Stimulated activated CD4-positive, alpha-beta T cell treated with anti-CD3 and anti-CD28 coated beads, Interleukin-12 subunit alpha, Interleukin-12 subunit beta, amount 100 ng/mL, for 4 hours (primary cell): ENCODE data around the gene TCF4.
"Not testable (repeated sequence)": the region's sequence is repeated elsewhere in the genome, so short reads cannot be mapped to it uniquely, and the experiment has no call there.

Experiments
- DNase-seq: peaks from one replicate; pipeline ENCODE4 v3.0.0-alpha.2; 2020

Gene TCF4

DNA sequence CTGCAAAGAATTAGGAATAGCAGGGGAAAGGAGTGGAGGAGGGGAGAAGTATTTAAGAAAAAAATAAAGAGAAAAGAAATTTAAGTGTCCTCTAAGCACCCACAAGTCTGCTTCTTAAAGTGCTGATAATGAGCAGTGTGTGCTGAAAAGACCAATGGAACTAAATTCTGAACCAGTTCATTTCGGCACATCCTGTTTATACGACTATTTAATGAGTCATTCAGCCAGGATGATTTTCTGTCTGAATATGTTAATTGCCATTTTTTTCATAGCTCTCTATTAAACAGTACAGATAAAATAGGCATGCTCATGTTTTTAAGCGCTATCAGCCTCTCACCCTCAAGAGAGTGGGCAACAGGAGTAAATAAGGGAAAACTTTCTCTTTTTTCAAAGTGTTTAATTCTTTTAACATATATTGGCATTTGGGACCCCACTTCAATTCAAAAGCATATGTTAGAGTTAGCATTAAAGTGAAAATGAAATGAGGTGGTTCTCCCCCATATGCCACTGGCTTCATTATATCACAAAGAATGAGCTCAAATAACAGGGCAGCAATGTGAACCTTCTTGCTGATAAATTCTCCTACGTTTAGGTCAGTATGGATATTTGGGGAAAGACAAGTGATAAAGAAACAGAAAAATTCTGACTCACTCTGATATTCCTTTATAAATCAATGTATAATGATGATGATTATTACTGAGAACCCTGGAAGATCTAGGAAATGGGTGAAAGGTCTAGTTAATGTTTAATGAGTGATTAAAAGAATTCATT, 87.5 kb downstream of the TCF4 start:
- DNase-seq = no peak

DNA sequence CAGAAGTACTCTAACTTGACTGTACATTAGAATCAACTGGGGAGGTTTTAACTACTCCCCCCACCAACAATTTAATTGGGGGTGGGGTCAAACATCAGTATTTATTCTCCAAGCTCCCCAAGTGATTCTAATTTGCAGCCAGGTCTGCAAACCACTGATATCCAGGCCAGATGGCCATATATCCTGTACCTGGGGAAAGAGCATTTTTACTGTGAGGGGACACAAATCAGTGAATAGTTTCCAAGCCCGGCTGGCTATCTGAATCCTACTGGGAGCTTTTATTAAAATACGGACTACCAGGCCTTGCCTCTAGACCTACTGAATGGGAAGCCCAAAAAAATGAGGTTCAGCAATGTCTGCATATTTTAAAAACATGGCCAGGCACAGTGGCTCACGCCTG, 88.5 kb downstream of the TCF4 start:
- DNase-seq = no peak

DNA sequence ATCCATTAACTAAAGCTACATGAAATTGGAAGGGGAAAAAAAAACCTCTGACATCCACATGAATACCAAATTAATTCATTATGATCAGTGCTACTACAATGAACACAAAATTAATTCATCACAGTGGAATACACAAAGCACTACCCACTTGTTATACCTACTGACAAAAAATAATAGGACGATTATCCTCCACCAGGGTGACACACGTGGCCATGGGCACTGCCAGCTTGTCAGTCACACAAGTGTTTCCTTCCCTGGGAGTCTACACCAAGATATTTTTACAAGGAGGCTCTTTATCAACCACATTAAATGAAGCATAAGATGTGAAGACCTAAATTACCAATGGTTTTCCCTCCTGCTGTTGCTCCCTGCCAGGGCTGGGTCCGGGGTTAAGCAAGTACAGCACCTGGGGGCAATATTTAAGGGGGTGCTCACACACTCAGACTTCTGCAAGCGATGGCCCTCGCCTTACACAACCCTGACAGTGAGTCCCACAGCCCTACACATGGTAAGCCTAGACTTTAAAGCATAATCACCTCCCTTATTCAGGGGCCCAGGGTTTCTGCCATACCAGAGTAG, 90.1 kb downstream of the TCF4 start:
- DNase-seq = no peak

GRCh38 chr18:55494899-55495298, 93.1 kb downstream of the TCF4 start:
- no peak for DNase-seq

- no peak for DNase-seq
These were observed 93.6 kb downstream of the TCF4 start for GRCh38 chr18:55494441-55494840.

- DNase-seq = no peak
These were observed 96.4 kb downstream of the TCF4 start for GRCh38 chr18:55491616-55492015.

- no peak for DNase-seq
These were observed 98.7 kb downstream of the TCF4 start for GRCh38 chr18:55489034-55489986.

DNA sequence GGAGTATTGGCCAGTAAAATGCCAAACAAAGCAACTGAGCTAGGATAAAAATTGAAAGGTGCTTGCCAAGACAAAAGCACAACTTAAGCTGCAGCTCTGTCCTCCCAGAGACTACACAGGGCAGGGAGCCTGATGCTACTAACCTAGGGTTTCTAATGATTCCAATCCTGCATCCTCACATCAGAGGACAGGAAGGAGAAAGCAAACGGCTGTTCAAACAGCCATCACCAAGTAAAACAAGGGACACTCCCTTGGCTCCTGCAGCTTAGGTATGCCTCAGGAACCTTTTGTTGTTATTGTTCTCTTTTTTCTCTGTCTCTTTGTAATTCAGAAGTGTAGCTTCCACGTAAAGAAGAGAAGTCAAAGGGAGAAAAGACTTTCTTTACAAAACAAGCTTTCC, 99.5 kb downstream of the TCF4 start:
- no peak for DNase-seq

GRCh38 chr18:55487997-55488396, 100.0 kb downstream of the TCF4 start:
- no peak for DNase-seq

GRCh38 chr18:55486936-55487335, 101.1 kb downstream of the TCF4 start:
- no peak for DNase-seq

GRCh38 chr18:55485666-55486065, 102.3 kb downstream of the TCF4 start:
- no peak for DNase-seq

DNA sequence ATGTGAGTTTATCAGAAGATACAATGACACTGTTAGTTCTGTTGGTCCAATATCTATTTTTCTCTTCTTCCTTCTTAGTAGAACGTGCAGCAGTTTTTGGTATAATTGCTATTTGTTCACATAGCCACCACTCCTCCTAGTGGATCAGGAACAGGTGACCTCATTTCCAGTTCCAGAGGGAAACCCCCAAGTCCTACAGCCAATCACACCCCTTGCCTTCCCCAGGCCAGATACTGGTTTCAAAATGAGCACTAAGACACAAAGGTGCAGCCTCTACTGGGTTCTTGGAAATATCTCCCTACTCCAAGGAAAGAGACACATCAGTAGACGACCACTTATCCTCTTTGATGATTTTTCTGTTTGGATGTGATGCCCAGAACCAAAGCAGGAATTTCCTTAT, 103.2 kb downstream of the TCF4 start:
- DNase-seq = no peak

- DNase-seq = no peak
These were observed 104.6 kb downstream of the TCF4 start for GRCh38 chr18:55483266-55483871.

GRCh38 chr18:55479656-55480420, 108.2 kb downstream of the TCF4 start:
- DNase-seq = no peak

DNA sequence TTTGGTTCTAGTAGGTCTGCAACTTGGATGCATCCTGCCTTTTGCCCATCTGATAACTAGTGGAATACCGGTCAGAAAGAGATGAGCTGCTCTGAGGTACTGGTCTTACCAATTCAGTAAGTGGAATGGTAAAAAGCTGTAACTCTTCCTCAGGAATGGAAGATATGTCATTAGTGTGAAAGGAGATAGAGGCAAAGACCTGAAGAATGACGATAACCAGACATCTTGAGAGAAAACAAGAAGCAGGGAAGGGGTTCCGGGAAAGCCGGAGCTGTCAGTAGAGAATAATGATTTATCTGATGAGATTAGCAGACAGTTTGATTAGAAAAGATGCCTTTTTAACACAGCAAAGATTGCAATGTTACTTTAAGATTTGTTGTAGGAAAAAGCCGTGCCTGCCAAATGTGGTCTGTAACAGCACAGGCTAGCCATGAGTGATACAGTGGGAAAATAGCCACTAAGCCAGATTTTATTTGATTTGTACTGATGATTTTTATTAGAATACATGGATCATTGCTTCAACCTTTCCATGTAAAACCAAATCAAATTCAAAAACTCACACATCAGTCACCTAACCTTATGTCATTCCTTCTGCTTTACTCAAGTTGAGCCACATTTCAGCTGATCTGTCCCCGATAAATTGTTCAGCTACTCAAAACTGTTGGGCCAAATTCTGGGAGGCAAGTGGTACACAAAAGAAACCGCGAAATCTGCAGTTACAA, 110.0 kb downstream of the TCF4 start:
- DNase-seq = no peak

- no peak for DNase-seq
These were observed 110.5 kb downstream of the TCF4 start for GRCh38 chr18:55477499-55477859.

- no peak for DNase-seq
These were observed 112.1 kb downstream of the TCF4 start for GRCh38 chr18:55475916-55476315.

DNA sequence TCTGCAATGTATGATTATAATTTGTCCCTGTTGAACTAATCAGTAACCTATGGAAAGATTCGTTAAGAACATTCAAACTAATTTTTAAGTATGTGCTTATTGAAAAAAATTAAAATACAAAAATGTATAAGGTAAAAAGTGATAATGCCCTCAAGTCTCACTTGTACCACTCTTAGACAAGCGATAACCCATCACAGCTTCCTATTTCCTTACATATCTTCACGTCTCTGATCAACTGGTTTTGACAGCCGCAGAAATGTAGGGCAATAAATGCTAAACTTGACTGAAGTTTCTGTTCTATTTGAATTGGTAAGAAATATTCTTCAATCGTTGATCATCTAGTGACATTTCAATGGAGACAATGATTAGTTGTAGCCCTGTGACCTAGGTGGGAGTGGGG, 112.5 kb downstream of the TCF4 start:
- no peak for DNase-seq

- no peak for DNase-seq
These were observed 114.4 kb downstream of the TCF4 start for GRCh38 chr18:55473560-55473959.

- DNase-seq = no peak
These were observed 114.9 kb downstream of the TCF4 start for GRCh38 chr18:55473058-55473457.

- no peak for DNase-seq
These were observed 117.2 kb downstream of the TCF4 start for GRCh38 chr18:55470826-55471225.

DNA sequence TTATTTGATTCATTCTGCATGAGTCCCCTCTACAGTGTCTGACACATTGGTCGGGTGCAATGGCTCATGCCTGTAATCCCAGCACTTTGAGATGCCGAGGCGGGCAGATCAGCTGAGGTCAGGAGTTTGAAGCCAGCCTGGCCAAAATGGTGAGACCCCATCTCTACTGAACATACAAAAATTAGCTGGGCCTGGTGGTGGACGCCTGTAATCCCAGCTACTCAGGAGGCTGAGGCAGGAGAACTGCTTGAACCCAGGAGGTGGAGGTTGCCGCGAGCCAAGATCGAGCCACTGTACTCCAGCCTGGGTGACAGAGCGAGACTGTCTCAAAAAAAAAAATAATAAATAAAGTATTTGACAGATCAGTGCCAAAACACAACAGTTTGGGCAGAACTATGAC, 118.9 kb downstream of the TCF4 start:
- DNase-seq = not testable (repeated sequence)
